Neural crest cell (in vitro differentiated cells): ENCODE data around the gene UNC13C. TPM values are rescaled to one million over a fixed set of nuclear protein-coding genes. Genes with fewer than 3 reads are reported as not detected.

Experiments
- DNase-seq: peaks from one replicate; pipeline ENCODE4 v3.0.0; 2021; ENCODE audit warnings: low read depth, mixed read lengths, low spot score
- H3K27ac Mint-ChIP-seq: one replicate; pipeline ENCODE4 v1.8.0; 2021; ENCODE audit warnings: mild to moderate bottlenecking, mixed read lengths; ENCODE audit not compliant: unreplicated experiment
- H3K27me3 Mint-ChIP-seq: 2 replicates; pipeline ENCODE4 v1.8.0; 2021; ENCODE audit warnings: low read depth, mild to moderate bottlenecking, mixed read lengths
- H3K36me3 Mint-ChIP-seq: 2 replicates; pipeline ENCODE4 v1.8.0; 2021; ENCODE audit warnings: low read depth, mild to moderate bottlenecking, mixed read lengths
- H3K4me1 Mint-ChIP-seq: 2 replicates; pipeline ENCODE4 v1.8.0; 2021; ENCODE audit warnings: mixed read lengths
- H3K4me3 Mint-ChIP-seq: one replicate; pipeline ENCODE4 v1.8.0; 2021; ENCODE audit warnings: mild to moderate bottlenecking, mixed read lengths
- H3K9me3 Mint-ChIP-seq: 2 replicates; pipeline ENCODE4 v1.8.0; 2021; ENCODE audit warnings: mixed read lengths
- CTCF ChIP-seq: fragments of 200-600 bp; sonication (generic); conservative IDR thresholded peaks from 2 replicates; pipeline ENCODE4 v1.5.0; 2021; ENCODE audit warnings: antibody characterized with exemption, mild to moderate bottlenecking
- total RNA-seq: library from RNA; stranded (reverse); gene quantifications from 2 replicates; pipeline ENCODE4 v1.2.1, GENCODE V29; 2021

Gene UNC13C
- total RNA-seq, 1 donor from 2014 or later = 1.5 TPM

- H3K27ac Mint-ChIP-seq = peak overlapping the region; percentile 25
- DNase-seq = no peak
- H3K4me3 Mint-ChIP-seq = no peak overlapping the region
- TF ChIP-seq CTCF = no peak
- H3K36me3 Mint-ChIP-seq = no peaks in the 10 kb centered on the region
- peaks cover 6% of the 10 kb centered on the region for H3K9me3 Mint-ChIP-seq
- peaks cover 19% of the 10 kb centered on the region for H3K4me1 Mint-ChIP-seq
- H3K27me3 Mint-ChIP-seq = no peaks in the 10 kb centered on the region
These were observed 48.6 kb downstream of the UNC13C start for GRCh38 chr15:54026891-54027290.

GRCh38 chr15:54029081-54029480 lies 50.8 kb downstream of the UNC13C start:
- DNase-seq = no peak
- Mint-ChIP-seq H3K4me3 (no peak overlapping the region), H3K36me3 (peaks cover 3% of the 10 kb centered on the region), H3K4me1 (peaks cover 26% of the 10 kb centered on the region), H3K27ac (no peak overlapping the region), H3K27me3 (no peaks in the 10 kb centered on the region), H3K9me3 (peaks cover 9% of the 10 kb centered on the region)
- no peak for TF ChIP-seq CTCF

GRCh38 chr15:54032066-54032465 lies 53.8 kb downstream of the UNC13C start:
- Mint-ChIP-seq H3K36me3 (peaks cover 3% of the 10 kb centered on the region), H3K27me3 (no peaks in the 10 kb centered on the region), H3K9me3 (peaks cover 9% of the 10 kb centered on the region), H3K4me3 (no peak overlapping the region), H3K4me1 (peaks cover 30% of the 10 kb centered on the region), H3K27ac (no peak overlapping the region)
- DNase-seq = no peak
- TF ChIP-seq CTCF = no peak

GRCh38 chr15:54033356-54033860 lies 55.2 kb downstream of the UNC13C start:
- peaks cover 5% of the 10 kb centered on the region for H3K9me3 Mint-ChIP-seq
- peaks cover 20% of the 10 kb centered on the region for H3K4me1 Mint-ChIP-seq
- no peaks in the 10 kb centered on the region for H3K27me3 Mint-ChIP-seq

GRCh38 chr15:54033869-54034458 lies 55.7 kb downstream of the UNC13C start:
- DNase-seq = no peak
- Mint-ChIP-seq H3K36me3 (peaks cover 3% of the 10 kb centered on the region), H3K4me3 (no peak overlapping the region), H3K27me3 (no peaks in the 10 kb centered on the region), H3K9me3 (peaks cover 5% of the 10 kb centered on the region), H3K27ac (no peak overlapping the region), H3K4me1 (peaks cover 19% of the 10 kb centered on the region)
- no peak for TF ChIP-seq CTCF

More at GRCh38 chr15:54033356-54033860, 55.2 kb downstream of the UNC13C start:
- no peak overlapping the region for H3K4me3 Mint-ChIP-seq
- TF ChIP-seq CTCF = no peak
- H3K27ac Mint-ChIP-seq = no peak overlapping the region
- peaks cover 3% of the 10 kb centered on the region for H3K36me3 Mint-ChIP-seq
- DNase-seq = no peak
